ENCODE measurements around the gene C20orf141.
"Not testable (repeated sequence)": the region's sequence is repeated elsewhere in the genome, so short reads cannot be mapped to it uniquely, and the experiment has no call there.

Gene C20orf141

DNA sequence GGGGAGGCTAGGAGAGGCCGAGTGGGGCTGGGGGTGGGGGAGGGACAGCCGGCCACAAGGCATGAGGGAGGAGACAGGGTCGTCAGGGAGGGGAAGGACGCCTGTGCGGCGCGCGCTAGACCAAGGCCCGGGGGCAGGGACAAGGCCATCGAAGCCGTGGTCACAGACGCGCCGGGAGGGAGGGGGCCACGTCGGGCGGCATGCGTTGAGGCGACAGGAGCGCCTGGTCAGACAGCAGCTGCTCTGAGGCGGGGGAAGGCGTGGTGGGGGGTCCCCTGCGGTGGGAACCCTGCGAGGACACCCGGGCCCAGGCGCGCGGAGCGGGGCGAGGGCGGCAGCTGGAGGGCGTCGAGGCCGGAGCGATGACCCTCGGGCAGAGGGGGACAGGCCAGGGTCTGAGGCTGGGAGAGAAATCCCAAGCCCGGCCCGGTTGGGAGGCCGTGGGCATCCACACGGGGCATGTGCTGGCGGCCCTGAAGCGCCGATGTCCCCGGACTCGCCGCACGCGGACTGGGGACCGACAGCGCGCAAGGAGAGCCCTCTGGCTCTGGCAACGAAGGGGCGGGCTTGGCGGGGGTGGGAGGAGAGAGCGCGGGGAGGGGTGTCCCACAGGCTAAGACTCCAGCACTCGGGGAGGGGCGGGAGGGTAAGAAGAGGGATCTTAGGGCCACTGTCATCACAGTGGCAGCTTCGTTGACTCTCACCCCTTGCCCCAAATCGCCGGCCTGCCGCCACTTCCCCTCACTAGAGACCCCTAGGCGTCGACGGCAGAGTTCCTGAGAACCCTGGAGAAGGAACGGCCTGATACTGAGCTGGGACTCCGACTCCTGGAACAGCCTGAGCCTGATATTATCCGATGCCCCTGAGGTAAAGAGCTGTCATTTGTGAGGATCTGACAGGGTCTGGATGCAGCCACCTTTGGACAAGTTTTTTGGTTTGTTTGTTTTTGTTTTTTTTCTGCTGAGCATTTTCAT, 6.4 kb downstream of the C20orf141 start:
- no peak for DNase-seq

DNA sequence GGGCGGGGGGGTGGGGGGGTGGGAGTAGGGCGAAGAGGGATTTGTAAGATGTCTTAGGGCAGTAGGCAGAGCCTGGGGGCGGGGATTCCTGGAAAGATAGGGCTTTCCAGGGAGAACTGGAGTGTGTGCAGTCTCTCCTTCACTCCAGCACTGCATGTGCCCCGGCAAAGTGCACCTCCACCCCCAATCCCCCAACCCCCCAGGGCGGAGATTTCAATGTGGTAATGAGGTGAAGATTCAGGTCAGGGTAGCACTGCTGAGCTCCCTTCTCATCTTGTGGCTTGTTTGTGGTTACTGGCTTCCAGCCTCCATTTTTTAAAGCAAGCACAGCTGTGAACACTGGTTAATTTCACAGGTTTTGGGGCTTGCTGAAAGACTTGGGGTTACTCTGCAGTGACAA, 7.3 kb downstream of the C20orf141 start:
- no peak for DNase-seq

DNA sequence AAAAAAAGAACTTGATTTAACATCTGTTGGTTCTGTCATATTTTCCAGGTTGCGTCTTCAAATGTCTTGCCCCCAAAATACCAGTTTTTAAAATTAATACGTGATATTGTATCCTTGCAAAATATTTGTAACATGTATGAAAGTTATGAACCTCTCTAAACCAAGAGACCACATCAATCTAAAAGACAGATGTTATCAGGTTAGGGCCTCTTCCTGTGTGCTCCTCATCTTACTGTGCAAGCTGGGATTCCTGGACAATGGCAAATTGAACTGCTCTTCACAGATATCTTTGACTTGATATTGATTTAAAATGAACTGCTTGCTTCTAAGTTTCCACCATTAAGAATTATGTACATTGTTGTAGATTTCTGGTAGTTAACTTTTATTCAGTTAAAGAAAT, 11.0 kb downstream of the C20orf141 start:
- DNase-seq: no peak

DNA sequence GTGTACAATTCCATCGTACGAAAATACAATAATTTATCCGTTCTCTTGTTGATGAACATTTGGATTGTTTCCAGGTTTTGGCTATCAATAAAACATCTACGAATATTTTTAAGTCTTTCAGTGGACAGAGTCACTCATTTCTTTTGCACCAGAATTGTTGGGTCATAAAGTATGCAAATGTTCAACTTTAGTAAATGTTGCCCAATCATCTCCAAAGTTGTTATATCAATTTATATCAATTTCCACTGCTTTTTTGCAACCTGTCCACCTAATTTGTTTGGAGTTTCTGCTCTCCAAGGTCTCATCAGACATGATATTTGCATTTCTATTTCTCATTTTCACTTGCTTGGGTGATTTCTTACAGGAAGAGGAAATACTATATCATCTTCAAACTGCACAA, 11.9 kb downstream of the C20orf141 start:
- no peak for DNase-seq

DNA sequence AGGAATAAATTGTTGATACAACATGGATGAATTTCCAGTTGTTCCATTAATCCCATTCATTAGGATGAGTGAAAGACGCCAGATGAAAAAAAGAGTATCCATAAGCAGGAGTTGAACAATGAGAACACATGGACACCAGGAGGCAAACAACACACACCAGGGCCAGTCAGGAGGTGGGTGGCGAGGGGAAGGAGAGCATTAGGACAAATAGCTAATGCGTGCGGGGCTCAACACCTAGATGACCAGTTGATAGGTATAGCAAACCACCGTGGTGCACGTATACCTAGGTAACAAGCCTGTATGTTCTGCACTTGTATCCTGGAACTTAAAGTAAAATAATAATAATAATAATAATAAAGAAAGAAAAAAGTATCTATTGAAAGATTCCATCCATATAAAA, 14.6 kb downstream of the C20orf141 start:
- DNase-seq: no peak

DNA sequence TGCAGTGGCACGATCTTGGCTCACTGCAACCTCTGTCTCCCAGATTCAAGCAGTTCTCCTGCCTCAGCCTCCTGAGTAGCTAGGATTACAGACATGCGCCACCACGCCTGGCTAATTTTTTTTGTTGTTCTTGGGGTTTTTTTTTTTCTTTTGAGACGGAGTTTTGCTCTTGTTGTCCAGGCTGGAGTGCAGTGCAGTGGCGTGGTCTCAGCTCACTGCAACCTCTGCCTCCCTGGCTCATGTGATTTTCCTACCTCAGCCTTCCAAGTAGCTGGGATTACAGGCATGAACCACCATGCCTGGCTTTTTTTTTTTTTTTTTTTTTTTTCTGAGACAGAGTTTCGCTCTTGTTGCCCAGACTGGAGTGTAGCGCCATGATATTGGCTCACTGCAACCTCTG, 16.4 kb downstream of the C20orf141 start:
- not testable (repeated sequence) for DNase-seq

DNA sequence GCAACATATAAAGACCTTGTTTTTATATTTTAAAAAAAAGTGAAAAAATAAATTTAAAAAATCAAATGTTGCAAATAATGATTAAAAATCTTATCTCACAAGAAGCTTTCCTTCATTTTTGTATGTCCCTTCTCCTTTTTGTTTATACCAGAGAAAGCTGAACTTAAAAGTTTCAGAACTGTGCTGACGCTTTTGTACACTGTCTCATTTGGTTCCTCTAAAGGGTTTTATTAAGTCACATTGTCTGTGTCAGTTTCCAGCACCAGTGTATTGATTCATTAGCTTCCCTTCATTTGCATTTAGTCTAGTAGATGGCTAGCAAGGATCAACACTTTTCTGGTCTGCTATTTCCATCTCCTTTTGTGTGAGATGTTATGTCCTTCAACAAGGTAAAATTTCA, 19.0 kb downstream of the C20orf141 start:
- no peak for DNase-seq

DNA sequence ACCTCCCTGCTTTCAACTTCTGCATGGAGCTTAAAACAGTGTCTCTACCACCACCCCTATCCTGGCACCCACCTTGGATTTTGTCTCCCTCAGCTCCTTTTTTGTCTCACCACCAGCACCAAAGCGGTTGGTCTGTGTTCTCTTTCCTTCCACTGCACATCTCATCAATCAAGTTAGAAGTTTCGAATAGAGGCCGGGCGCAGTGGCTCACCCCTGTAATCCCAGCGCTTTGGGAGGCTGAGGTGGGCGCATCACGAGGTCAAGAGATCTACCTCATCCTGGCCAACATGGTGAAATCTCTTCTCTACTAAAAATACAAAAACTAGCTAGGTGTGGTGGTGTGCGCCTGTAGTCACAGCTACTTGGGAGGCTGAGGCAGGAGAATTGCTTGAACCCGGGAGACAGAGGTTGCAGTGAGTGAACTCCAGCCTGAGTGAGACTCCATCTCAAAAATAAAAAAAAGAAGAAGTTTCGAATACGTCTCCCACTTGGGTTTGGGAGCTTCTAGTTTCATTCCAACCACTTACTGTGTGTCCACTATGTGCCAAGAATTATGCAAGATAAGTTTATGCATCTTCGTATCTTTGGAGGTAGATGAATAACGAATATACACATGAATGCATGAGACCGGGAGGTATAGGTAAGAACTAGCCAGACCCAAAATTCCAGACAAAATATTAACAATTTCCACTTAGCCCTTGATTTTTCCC, 19.8 kb downstream of the C20orf141 start:
- no peak for DNase-seq

DNA sequence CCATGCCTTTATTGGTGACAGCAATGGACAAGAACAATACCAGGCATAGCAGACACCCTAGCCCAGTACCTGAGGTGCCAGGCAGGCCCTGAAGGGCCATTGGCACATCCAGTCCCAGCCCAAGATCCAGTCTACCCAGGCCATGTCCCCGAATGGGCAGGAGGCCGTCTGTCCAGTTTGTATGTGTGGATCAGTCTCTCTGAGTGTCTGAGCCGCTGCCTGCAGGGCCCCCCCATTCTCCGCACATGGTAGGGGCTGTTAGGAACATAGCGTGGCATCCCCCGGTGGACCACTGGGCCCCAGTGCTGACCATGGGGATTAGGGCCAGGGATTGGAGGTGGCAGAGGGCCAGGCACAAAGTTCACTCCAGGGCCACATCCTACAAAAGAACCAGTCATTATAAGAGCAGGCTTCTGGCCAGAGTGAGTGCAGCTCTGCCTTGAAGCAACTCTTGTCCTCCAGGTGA, 20.6 kb downstream of the C20orf141 start:
- DNase-seq: no peak

DNA sequence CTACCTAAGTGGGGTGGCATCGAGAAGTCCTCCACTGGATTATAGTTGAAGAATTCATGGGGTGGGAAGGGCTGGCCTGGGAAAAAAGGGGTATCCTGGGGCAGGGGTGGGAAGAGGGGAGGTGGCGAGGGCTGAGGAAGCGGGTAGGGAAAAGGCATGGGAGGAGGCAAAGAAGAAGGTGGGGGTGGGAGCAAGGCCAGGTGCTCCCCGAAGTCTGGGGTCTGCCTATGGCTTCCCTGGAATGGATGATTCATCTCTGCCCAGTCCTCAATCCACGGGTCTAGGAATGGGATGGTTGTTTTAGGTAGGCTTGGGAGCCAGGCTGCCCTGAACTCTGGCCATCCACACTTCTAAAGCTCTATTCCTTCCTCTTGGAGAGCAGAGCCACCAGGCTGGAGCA, 21.2 kb downstream of the C20orf141 start:
- DNase-seq: no peak

DNA sequence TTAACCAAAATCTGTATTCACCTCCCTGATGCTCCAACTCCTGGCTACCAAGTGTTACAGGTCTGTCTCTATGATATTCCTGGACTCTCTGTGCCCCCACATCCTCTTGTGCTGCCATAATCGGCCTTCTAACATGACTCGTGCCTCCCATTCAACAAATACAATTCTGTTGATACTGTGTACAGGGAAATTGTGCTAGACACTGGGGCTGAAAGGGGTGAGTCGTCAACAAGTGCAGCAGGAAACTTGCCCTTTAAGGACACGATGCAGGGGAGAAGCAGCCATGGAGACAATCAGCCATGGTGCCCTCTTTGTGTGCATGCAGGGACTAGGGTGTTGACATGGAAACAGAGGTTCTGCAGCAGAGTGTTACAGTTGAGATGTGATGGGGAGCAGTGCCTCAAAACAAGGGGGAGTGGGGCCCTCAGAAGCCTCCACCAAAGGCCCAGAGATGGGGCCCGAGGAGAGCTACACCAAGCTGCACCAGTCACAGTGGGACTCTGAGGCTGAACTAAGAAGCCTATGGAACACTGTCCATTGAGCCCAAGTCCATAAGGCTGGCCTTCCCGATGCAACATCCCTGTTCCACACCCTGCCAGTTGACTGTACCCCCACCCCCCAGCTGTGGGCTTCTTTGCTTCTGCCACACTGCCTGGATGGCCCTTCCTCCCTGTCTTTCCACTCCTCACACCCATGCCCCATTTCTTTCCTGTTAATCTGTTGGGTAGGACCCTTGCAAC, 22.6 kb downstream of the C20orf141 start:
- no peak for DNase-seq

DNA sequence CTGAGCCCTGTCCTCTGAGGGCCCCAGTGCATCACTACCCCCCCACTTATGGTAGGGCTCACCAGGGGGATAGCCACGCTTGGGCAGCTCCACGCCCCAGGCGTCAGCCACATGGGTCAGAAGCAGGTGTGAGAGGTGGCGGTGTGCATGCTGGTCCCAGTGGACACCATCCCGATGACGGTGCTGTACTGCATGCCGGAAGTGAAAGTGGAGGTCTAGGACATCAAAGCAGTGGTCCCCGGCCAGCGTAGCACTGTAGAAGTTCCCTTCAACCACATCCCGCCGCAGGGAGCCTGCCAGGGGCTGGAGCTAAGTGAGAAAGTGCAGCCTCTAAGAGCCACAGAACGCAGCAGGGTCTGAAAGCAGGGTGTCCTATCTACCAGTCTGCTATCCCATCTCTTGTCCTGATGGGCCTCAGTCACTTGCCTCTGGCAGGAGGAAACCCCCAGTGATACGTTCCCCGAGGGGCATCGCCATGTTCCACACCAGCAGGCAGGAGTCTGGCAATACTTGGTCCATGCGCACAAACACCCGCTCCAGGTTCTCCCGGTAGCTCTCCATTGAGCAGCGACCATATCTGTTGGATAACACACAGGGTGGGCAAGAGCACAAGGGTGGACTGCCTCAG, 23.5 kb downstream of the C20orf141 start:
- DNase-seq: no peak

DNA sequence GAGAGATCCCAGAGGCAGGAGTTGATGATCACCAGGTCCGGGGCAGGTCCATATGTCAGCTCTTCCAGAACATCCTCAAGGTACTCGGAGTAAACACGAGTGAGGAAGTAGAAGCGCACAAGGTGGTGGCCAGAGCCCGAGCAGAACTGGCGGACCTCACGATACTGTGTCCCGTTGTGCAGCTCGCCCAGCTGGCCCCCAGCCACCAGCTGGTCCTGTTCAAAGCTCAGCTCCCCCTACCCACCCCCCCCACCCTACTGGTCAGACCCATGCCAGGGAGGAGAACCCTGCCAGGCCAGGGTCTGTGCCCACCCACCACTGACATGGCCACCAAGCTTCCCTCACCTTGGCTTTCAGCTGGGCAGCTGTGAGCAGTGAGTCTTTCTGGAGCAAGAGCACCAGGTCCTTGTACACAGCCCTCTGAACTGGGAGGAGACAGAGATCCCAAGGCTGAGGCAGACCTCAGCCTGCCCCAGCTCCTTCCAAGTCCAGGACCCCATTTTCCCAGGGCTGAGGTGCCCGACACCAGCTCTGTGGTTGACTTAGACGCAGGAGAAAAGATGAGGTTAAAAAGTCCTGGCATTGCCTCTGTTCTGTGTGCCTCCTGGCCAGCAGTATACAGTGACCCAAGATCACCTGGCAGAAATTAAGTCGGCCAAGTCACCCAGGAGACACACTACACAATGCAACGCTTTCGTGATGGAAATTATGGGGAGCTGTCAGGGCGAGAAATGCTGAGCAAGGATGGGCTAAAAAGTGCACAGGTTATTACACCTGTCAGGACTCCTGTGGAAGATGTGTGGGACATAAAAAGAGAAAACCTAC, 24.3 kb downstream of the C20orf141 start:
- no peak for DNase-seq

DNA sequence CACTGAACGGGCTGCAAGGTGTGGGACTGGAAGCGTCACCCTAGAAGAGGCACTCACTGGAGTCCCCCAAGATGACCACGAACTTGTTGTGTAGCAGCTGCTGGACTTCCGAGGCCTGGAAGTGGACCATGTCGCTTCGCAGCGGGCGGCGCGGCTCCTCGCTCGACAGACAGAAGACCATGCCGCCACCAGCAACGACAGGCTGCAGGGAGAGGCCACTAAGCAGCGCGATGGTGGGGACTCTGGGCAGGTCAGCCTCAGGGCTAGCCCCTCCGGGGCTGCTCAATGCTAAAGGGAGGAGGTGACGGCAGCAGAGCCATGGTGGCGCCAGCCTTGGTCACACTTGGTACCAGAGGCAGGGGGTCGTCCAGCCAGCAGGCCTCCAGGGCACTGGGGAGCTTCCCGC, 24.9 kb downstream of the C20orf141 start:
- DNase-seq: peak in 2 of 14 donors; percentile 42 to 45

DNA sequence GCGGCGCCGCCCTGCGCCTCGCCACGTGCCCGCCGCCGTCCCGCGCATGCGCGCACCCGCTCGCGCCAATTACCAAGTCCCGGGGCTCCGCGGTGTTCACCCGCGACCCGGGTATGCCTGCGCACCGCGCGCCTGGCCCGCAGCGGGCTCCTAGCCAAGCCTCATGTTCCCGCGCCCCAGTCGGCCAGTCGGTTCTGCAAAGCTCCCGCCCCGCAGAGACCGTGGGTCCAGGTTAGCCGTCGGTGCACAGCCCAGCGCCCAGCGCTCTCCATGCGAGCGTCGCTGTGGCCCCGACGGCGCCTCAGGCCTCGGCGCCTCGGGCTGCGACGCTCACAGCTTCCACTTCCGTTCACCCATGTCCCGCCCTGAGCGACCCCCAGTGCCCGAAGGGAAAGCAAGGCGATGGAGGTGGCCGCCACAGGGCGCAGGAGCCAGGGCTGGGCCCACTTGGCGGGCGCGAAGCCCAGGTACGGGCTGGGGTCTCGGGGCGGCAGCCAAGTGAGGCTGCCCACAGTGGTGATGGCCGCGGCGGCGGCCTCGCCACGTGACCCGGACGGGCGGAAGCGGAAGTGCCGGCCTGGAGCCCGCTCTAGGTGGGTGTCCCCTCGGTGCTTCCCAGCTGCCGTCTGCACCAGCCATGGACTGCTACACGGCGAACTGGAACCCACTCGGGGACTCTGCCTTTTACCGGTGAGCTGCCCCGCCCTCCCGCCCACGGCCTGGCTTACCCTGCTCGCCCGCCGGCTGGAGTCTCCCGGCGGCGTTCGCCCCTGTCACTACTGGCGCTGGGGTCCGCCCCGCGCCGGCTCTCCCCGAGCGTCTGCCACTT, 25.6 kb downstream of the C20orf141 start, which contains the start of the genes PCED1A and VPS16:
TSS of gene PCED1A (minus strand) at position 518 of the 829 bp plus-strand sequence. CDS start 743 bp downstream, outside the sequence.
TSS of gene VPS16 (plus strand) at position 608 of the 829 bp plus-strand sequence. CDS start at position 638, 30 bp downstream.
- DNase-seq: peak; percentile 6 to 92 (median 82)

DNA sequence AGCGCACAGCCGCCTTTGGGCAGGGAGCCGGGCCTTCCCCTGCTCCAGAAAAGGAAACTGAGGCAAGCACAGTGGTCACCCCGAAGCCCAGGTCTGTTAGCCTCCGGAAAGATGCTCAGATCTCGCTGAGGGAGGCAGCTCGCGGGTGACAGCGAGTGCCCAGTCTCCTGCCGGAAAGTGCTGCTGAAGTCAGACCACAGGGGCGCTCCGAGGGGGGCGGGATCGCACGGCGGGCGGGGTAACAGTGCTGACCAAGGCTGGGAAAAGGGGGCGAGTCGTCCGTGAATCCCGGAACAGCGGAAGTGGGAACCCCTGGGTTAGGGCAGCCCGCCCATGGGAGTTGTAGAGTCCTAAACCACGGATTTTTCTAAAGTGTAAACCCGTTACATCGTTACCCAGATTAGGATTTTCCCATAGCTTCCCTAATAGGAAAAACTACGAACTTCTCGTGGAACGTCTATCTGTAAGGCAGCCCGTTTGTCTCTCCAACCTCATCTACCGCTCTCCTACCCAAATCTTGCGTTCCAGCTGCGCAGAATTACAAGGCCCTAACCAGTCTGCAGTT, 26.3 kb downstream of the C20orf141 start:
- peak in 6 of 14 donors; percentile 35 to 80 (median 67) for DNase-seq

DNA sequence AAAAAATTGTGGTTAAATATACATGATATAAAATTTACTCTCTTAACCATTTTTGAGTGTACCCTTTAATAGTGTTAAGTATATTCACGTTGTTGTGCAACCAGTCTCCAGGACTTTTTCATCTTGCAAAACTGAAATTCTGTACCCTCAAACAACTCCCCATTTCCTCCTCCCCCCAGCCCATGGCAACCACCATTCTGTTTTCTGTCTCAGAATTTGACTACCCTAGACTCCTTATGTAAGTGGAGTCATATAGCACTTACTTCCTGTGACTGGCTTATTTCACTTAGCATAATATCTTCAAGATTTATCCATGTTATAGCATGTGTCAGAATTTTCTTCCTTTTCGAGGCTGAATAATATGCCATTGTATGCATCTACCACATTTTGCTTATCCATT, 30.8 kb downstream of the C20orf141 start:
- no peak for DNase-seq

DNA sequence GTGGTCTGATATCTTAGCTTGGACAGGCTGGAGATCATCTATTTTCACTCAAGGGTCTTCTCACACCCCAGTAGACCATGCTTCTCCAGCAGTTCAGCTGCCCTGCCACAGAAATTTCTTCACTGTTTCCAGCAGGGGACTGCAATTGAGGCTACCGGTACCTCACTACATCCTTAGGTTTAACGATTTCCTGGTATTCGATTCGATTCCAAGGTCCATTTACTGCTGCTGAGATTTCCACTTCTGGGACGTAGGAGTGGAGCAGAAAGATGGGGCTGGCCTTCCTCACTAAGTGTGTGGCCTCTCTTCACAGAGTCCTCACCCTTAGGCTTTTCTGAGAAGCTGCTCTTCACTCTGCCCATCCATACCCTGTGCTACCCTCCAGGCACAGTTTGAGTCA, 31.9 kb downstream of the C20orf141 start:
- DNase-seq: no peak

DNA sequence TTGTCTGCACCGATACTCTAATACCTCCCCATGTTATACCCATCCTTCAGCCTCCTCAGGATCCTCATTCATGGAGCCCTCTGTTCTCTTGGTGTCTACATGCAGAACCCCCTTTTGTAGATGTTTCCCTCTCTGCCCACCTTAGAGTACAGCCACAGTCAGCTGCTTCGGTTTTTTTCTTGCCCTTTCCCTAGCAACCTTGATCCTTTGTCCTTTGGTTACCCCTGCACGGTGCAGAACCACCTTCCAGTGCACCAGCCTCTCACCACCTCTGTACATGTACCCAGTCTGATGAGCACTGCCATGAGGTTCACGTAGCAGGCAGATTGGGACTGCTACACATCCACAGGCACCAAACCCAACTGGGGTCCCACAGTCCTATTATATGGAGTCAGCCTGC, 33.0 kb downstream of the C20orf141 start:
- DNase-seq: no peak

DNA sequence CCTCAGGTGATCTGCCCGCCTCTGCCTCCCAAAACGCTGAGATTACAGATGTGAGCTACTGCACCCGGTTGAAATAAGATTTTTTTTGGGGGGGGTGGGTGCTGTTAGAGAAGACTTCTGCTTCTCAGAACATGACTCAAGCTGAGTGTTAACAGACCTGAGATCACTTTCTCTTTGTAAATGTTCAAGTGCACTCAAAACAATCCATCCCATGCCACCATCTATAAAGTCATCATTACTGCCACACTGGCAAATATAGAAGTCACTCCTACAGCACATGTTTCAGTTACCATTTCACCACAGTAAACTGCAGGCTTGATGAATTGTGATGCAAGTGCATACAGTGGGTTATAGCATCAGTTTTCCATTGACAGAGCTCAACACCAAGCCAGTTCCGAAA, 34.7 kb downstream of the C20orf141 start:
- DNase-seq: no peak

Data from C1 segment of cervical spinal cord (tissue), 14 donors.